OCI-LY3 (cell line): ENCODE results near the gene CACNA1E.

Source experiments
- H2AFZ ChIP-seq: fragments of 200-600, 300-600 bp; shearing (Covaris generic); 2 replicates; pipeline ENCODE4 v1.6.0; 2014; ENCODE audit warnings: antibody characterized with exemption, low read depth, low read length
- H3K27ac ChIP-seq: fragments of 200-600, 300-600 bp; sonication (generic); 2 replicates; pipeline ENCODE4 v1.5.1; 2014; ENCODE audit warnings: mild to moderate bottlenecking, low read length, moderate library complexity, mixed read lengths
- H3K27me3 ChIP-seq: fragments of 200-600, 300-600 bp; sonication (generic); 2 replicates; pipeline ENCODE4 v1.6.1; 2014; ENCODE audit warnings: low read depth, low read length, mixed read lengths
- H3K36me3 ChIP-seq: fragments of 200-600, 300-600 bp; sonication (generic); replicated peaks from 2 replicates; pipeline ENCODE3; 2014; ENCODE audit warnings: low read depth, low read length, mixed read lengths
- H3K4me1 ChIP-seq: fragments of 300-600, 200-600 bp; sonication (generic); 2 replicates; pipeline ENCODE4 v1.6.1; 2014; ENCODE audit warnings: low read length, mixed read lengths
- H3K4me2 ChIP-seq: fragments of 200-600, 300-600 bp; sonication (generic); 2 replicates; pipeline ENCODE4 v1.6.1; 2014; ENCODE audit warnings: low read length, mixed read lengths
- H3K4me3 ChIP-seq: fragments of 300-600, 200-600 bp; sonication (generic); 2 replicates; pipeline ENCODE4 v1.5.1; 2014; ENCODE audit warnings: antibody characterized with exemption, mild to moderate bottlenecking, low read length, moderate library complexity
- H3K79me2 ChIP-seq: fragments of 300-600, 200-600 bp; shearing (Covaris generic); 2 replicates; pipeline ENCODE4 v1.6.1; 2014; ENCODE audit warnings: mild to moderate bottlenecking, low read length, mixed read lengths
- H3K9ac ChIP-seq: fragments of 300-600, 200-600 bp; shearing (Covaris generic); 2 replicates; pipeline ENCODE4 v1.6.0; 2014; ENCODE audit warnings: mild to moderate bottlenecking, low read length, moderate library complexity
- H3K9me3 ChIP-seq: fragments of 200-600, 300-600 bp; shearing (Covaris generic); 2 replicates; pipeline ENCODE4 v1.6.1; 2014; ENCODE audit warnings: low read length, mixed read lengths; ENCODE audit not compliant: insufficient read depth
- H4K20me1 ChIP-seq: fragments of 200-600, 300-600 bp; sonication (generic); 2 replicates; pipeline ENCODE4 v1.6.1; 2016; ENCODE audit warnings: low read length, mixed read lengths; ENCODE audit not compliant: insufficient read depth
- CTCF ChIP-seq: fragments of 200-600, 300-600 bp; sonication (generic); IDR thresholded peaks from 2 replicates; pipeline ENCODE4 v1.5.1; 2014; ENCODE audit warnings: antibody characterized with exemption, low read length, low read depth
- EZH2phosphoT487 ChIP-seq: fragments of 200-600 bp; shearing (Covaris generic); IDR thresholded peaks from 2 replicates; pipeline ENCODE4 v1.6.1; 2018; ENCODE audit warnings: antibody characterized with exemption, mixed run types, low read depth

The CACNA1E gene

GRCh38 chr1:181482521-181483284 is 614 bp upstream of the CACNA1E start:
- Histone ChIP-seq H3K9ac (no peak overlapping the region), H3K4me3 (no peak overlapping the region), H2AFZ (no peak overlapping the region), H3K4me1 (no peaks in the 10 kb centered on the region), H3K79me2 (no peaks in the 10 kb centered on the region), H3K27me3 (peaks cover 35% of the 10 kb centered on the region), H3K36me3 (no peaks in the 10 kb centered on the region), H3K27ac (no peak overlapping the region), H3K4me2 (no peak overlapping the region), H4K20me1 (no peaks in the 10 kb centered on the region), H3K9me3 (no peaks in the 10 kb centered on the region)
- TF ChIP-seq CTCF (no peak), EZH2phosphoT487 (no peak)

GRCh38 chr1:181484821-181485220 is 1.5 kb downstream of the CACNA1E start:
- H3K9ac ChIP-seq, result no peak overlapping the region
- H4K20me1 ChIP-seq, result no peaks in the 10 kb centered on the region
- H2AFZ ChIP-seq, result no peak overlapping the region
- no peaks in the 10 kb centered on the region for H3K79me2 ChIP-seq
- no peaks in the 10 kb centered on the region for H3K4me1 ChIP-seq
- no peaks in the 10 kb centered on the region for H3K9me3 ChIP-seq
- no peak overlapping the region for H3K4me2 ChIP-seq
- H3K27me3 ChIP-seq, result peaks cover 45% of the 10 kb centered on the region
- no peak overlapping the region for H3K4me3 ChIP-seq
- H3K27ac ChIP-seq, result no peak overlapping the region
- TF ChIP-seq CTCF (no peak), EZH2phosphoT487 (no peak)
- no peaks in the 10 kb centered on the region for H3K36me3 ChIP-seq

- Histone ChIP-seq H3K4me2 (no peak overlapping the region), H3K27ac (no peak overlapping the region), H3K79me2 (no peaks in the 10 kb centered on the region), H3K27me3 (peaks cover 42% of the 10 kb centered on the region), H3K9me3 (no peaks in the 10 kb centered on the region), H4K20me1 (no peaks in the 10 kb centered on the region), H3K4me3 (no peak overlapping the region), H2AFZ (no peak overlapping the region), H3K4me1 (no peaks in the 10 kb centered on the region), H3K36me3 (no peaks in the 10 kb centered on the region), H3K9ac (no peak overlapping the region)
- TF ChIP-seq CTCF (no peak), EZH2phosphoT487 (no peak)
Measured at GRCh38 chr1:181485287-181486097, 2.2 kb downstream of the CACNA1E start.

- Histone ChIP-seq H3K4me3 (no peak overlapping the region), H3K4me2 (no peak overlapping the region), H3K36me3 (no peaks in the 10 kb centered on the region), H3K27me3 (peaks cover 42% of the 10 kb centered on the region), H2AFZ (no peak overlapping the region), H3K4me1 (no peaks in the 10 kb centered on the region), H3K9me3 (no peaks in the 10 kb centered on the region), H3K9ac (no peak overlapping the region), H3K79me2 (no peaks in the 10 kb centered on the region), H4K20me1 (no peaks in the 10 kb centered on the region), H3K27ac (no peak overlapping the region)
- TF ChIP-seq EZH2phosphoT487 (no peak), CTCF (no peak)
Measured at GRCh38 chr1:181486098-181486420, 2.7 kb downstream of the CACNA1E start.
